HG02981 (cell line): Measurements from ENCODE around the gene CFDP1.
A peak's percentile ranks its signal among the peaks of the same experiment; 100 is the strongest.

Experiments
- ATAC-seq: cut with Tn5 transposase; IDR thresholded peaks from one replicate; pipeline ENCODE4 v1.9.1; 2021; ENCODE audit warnings: mild to moderate bottlenecking, moderate library complexity; ENCODE audit not compliant: unreplicated experiment

The CFDP1 gene

DNA sequence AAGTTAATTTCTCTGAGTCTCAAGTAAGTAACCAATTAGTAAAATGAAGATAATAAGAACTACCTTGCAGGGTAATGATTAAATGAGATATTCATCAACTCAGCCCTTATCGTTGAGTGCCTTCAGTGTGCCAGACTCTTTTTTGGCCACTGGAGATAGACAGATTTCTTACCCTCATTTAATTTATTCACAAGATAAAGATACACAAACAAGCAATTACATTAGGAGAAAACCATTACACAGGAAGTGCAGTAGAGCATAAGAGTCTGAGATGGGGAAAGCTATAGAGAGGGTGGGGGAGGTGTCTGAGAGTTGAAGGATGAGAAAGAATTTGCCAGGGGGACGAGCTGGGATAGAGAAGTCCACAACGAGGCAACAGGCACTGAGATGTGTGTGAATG, 109.4 kb downstream of the CFDP1 start:
- no peak for ATAC-seq

DNA sequence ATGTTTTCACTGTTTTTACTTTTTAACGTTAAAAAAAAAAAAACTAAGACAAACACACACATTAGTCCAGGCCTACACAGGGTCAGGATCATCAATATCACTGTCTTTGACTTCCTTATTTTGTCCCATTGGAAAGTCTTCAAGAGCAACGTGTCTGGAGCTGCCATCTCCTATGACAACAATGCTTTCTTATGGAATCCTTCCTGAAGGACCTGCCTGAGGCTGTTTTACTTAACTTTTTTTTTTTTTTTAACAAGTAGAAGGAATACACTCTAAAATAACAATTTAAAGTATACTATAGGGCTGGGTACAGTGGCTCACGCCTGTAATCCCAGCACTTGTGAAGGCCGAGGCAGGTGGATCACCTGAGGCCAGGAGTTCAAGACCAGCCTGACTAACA, 110.1 kb downstream of the CFDP1 start:
- ATAC-seq = no peak

DNA sequence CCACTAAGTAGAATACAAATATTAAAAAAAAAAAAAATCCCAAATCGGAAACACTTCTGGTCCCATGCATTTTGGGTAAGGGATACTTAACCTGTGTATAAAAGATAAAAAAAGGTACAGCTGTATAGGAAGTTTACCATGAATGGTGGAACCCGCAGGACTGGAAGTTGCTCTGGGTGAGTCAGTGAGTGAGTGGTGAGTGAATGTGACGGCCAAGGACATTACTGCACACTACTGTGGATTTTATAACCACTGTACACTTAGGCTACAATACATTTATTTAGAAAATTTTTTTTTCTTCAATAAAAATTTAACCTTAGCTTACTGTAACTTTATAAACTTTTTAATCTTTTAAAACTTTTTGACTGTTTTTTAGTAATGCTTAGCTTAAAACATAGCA, 110.6 kb downstream of the CFDP1 start:
- no peak for ATAC-seq

DNA sequence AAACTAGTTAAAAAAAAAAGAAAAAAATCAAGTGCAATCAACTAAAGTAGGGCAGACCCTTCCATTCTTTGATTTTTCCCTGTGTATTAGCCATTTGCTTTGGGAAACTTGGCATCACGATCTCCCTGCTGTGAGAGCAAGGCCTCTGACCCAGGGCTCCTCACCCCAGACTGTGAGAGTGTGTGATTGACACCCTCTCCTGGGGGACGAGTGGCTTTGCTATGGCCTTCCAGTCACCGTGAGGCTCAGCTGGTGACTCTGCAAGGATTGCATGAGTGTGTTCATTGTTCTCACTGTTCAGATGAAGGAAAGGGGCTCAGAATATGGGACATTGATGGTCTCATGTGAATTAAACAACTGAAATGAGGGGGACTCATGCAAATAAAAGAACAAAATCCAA, 112.9 kb downstream of the CFDP1 start:
- no peak for ATAC-seq

DNA sequence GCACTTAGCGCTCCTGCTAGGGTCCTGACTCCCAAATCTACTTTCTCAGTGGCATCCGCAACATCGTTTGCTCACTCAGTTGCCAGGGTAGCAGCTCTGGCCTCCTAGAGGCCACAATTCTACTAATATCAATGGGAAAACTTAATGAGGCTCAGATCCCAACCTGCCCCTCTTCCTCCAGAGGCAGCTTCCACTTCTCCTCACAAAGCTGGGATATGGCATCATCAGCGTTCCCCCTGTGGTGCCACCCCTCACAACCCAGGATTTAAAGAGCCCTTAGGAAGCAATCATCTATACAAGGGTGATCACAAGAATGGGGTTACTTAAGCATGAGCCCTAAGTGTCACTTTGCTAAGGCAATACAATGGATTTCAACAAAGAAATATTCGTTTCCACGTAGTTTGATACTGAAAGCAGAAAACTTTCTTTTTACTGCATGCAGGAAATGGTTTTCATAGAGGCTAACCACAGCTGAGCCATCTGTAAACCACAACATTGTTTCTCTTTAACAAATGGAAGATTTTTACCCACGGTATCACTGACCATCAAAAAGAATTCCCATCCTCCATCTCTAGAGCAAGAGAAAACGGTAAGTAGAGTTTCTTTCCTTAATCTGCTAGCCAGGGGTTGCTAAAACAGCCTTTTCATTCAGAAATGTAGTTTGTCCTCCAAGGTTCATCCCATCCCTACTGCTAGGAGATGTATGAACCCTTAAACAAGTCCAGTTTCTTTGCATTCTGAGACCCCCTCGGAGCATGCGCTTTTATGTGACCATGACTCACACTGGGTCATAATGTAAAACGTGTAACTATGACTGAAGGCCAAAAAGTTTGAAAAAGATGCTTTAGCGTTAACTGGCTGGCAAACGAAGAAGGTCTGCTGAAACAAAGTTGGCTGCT, 113.5 kb downstream of the CFDP1 start:
- ATAC-seq = peak; percentile 73

DNA sequence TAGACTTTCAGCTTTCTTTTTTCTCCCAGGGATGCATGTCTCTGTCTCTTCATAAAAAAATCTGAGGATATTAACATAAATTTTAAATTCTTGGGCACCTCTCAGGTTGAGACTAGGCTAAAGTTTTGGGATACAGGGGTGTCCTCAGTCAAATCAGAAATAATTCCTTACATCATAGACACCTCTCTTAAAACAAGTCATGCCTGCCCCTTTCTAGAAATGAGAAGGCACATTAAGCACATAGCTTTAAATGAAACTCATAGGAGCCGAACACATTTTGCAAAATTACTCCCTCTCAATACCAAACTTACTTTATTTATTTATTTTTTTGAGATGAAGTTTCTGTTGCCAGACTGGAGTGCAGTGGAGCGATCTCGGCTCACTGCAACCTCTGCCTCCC, 114.6 kb downstream of the CFDP1 start:
- no peak for ATAC-seq

DNA sequence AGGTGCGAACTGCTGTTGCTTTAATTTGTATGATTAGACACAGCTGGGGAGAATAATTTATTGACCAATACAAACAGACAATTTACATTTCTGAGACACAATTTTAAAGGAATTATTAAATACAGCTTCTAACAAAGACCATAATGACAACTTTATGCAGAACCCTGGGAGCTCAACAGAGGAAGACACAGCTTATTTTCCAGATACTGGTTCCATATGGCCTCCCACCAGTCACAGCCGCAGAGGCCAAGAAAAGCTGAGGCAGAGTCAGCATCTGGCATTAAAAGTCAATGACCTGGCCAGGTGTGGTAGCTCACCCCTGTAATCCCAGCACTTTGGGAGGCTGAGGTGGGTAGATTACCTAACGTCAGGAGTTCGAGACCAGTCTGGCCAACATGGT, 115.8 kb downstream of the CFDP1 start:
- ATAC-seq = no peak

DNA sequence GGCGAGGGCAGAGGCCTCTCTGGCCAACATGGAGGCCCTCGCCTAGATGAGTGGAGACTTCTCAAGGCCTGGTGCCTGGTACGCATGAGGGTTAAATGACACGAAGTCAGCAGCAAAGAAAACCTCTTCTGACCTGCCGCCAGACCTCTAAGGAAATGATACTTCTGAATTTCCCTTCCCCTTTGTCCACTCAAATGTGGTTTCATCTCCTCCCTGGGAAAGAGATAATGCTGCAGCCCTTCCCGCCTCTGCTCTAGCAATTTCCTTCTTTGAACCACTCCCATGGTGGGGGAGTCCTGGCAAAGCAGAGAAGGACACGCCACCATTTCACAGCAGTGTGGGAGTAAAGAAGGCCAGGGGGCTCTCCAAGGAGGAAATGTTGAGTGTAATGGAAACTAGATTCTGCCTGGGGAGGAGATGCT, 116.2 kb downstream of the CFDP1 start:
- ATAC-seq = no peak

DNA sequence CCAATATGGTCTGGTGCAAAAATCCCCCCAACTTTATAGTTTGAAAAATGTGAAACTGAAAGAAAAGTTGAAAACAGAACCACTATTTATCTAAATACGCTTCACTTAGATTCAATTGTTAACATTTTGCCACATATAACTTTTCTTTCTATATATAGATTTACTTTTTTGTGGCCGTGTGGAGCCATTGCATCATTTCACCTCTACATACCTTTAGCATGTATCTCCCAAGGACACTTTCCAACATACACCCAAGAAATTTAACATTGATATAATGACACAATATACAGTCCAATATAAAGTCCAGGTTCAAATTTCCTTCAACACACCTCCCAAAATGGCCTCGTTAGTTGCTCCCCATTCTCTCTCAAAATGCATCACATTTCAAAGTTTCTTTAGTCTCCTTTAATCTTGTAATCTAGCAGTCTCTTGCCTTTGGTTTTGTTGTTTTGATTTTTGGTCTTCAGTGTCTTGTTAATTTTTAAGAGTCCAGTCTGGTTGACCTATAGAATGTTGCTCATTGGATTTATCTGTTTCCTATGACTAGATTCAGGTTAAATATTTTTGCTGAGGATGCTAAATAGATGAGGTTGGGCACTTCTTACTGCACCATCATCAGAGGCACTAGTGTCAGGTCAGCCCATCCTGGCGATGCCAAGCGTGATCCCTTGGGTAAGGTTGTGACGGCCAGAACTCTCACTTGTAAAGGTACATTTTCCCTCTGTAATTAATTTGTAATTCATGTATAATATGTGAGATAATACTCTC, 117.6 kb downstream of the CFDP1 start:
- no peak for ATAC-seq

DNA sequence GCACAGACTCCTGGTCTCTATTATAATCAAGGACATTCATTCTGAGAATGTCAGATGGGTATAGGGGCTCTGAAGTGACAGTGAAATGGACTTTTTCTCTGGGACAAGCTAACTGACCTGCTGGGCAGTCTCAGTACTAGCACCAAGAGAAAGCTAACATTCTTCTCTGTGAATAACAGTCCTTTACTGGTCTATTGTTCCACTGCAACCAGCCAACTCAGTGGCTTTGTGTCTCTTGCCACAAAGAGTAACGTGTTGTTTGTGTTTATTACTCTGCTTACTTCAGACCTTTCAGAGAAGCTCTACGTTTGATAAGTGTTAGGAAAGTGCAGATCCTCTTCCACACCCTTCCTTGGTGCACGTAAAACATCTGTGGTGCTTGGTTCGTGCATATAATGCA, 120.4 kb downstream of the CFDP1 start:
- ATAC-seq = no peak

DNA sequence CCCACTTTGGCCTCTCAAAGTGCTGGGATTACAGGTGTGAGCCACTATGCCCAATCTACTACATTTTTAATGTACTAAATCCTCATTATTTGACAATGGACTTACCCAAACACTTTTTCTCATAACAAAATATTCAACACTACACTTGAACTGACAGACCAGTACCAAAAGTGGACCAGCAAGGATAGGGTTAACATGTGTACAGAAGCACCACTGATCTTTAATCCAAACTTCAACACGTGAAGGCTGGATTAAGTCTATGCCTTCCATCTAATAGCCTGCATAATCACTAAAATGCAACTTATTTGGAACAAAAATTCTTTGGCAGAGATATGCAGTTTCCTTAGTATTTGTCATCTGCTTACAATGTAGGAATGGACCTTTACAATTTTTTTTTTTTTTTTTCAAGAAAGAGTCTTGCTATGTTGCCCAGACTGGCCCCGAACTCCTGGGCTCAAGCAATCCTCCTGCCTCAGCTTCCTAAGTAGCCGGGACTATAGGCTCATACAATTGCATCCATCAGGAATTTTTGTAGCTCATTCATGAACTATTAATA, 121.8 kb downstream of the CFDP1 start:
- no peak for ATAC-seq

DNA sequence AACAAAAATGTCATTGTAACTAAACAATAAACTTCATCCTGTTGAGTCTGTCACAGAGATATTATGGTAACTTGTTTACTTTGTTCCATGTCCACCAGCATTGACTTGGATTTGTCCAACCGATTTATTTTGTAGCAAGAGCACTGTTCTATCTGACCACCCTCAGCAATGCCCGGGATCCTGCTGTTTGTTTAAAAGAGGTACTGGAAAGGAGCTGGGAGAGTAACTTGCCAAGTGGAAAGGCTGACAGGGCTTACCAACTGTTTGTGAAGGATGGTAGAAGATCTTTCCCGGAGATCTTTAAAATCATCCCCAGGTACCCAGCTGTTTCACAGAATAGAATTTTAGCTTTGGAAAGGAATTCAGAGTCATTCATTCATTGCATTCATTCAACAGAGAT, 122.8 kb downstream of the CFDP1 start:
- no peak for ATAC-seq

DNA sequence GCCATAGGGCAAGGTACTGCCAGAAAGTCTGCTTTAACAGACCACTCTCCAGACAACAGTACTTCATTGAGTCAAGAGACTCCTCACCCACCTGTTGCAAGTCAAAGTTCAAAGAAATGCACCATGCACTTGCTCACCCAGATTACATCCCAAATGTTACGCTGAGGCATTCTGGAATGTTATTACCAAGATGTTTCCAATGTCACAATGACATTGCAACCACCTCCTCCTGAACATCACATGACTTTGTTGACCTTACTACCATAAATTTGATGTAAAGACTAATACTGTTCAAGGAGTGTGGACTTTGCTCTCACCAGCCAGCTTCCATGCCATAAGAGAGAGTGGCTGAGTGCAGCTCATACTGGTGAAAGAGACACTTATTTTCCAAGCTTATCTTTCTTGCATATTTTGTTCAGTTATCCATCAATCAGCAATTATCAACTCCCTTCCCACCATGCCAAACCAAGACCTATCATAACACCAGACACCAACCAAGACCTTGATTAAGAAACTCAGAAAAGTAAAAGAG, 123.3 kb downstream of the CFDP1 start:
- ATAC-seq = no peak

DNA sequence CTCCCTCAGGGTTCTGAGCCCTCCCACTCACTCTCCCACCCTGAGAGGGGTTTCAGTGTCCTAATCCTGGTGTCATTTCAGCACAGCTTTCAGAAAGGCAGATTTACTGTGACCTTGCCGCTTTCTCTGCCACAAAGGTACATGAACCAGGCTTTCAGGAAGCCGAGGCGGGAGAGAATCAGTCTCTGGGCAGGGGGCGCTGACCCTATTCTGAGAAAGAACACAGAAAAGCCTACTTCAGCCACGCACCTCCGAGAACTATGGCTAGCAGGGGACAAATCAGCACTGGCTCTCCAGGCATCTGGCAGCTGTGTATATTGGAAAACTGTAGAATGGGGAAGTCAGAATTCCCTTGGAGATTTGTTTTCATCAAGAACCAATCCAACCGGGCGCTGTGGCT, 124.1 kb downstream of the CFDP1 start:
- ATAC-seq = no peak

DNA sequence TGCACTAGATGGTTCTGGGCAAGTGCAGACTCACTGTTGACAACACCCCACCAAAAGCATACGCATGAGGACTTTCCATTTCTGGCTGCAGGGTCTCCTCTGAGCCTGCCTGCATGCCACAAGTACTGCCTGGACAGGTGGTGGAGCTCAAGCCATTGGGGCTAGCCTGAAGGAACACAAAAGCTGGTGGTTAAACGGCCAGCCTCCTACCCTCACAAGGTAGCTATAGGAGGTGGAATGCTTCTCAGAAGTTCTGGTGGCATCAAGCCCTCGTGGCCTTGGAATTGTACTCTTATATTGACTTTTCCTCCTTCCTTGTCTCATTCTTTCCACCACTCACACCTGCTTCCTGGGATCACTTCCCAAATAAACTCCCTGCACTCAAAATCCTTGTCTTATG, 125.3 kb downstream of the CFDP1 start:
- no peak for ATAC-seq

DNA sequence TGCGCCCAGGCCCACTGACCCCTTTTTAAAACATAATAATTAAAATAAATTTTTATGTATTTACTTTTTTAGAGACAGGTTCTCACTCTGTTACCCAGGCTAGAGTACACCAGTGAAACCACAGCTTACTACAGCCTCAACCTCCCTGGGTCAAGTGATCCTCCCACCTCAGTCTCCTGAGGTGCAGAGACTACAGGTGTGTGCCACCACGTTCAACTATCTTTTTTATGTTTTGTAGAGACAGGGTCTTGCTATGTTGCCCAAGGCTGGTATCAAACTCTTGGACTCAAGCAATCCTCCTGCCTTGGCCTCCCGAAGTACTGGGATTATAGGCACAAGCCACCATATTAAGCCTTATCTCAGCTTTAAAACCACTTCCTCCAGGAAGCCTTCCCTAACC, 125.8 kb downstream of the CFDP1 start:
- no peak for ATAC-seq

DNA sequence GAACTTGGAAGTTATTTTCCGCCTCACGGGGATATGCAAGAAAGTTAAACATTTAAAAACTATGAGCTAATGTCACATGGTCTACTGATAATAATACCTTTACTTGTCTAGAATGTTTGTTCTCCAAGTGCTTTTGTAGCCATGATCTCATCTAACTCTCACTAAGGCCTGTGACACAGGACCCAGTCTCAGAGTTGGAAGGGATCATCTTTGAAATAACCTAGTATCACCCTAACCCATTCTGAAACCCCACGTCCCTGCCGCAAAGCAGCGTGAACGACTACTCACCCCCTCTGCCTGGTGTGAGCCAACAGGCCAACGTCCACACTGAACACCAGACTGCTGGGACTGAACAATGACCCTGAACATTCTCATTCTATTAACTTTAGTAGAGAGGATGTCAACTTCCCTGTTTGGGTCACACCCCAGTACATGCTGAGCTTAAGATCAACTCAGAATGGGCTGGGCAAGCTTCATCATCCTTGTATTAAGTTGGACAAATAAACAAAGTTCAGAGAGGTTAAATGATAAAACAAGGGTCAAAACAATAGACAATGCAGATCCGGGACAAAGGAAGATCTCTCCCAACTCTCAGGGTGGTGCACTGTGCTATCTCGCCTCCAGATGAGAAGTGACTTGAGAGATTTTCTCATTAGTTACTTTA, 127.1 kb downstream of the CFDP1 start:
- no peak for ATAC-seq

DNA sequence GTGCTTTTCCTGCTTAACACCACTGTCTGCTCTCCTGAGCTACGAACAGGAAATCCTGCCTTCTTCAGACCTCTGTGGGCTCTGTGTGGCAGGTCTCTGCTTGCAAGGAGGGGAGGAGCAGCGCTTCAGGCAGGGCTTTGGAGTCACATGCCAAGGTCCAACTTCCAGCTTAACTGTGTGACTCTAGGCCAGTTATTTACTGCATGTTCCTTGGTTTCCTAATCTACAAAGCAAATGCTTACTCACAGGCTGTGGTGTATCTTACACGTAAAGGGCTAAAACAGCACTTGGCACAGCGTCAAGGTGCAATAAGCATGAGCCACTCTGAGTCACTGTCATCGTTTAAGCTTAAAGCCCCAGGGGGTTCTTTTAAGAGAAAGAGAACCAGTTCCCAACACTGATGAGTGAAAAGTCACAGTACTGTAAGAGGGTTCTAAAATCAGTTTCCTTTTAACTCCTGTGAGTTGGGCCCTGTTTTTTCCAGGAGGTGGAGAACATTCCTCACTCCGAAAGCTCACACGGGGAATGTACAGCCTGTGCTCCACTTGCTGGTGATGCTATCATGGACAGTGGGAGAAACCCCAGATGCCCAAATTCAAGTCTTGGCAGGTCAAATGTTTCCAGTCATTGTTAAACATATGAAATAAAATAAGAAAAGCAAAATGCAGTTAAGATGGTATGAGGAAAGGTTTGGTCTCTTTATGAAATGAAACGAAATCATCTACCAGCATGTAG, 127.8 kb downstream of the CFDP1 start:
- peak; percentile 93 for ATAC-seq

DNA sequence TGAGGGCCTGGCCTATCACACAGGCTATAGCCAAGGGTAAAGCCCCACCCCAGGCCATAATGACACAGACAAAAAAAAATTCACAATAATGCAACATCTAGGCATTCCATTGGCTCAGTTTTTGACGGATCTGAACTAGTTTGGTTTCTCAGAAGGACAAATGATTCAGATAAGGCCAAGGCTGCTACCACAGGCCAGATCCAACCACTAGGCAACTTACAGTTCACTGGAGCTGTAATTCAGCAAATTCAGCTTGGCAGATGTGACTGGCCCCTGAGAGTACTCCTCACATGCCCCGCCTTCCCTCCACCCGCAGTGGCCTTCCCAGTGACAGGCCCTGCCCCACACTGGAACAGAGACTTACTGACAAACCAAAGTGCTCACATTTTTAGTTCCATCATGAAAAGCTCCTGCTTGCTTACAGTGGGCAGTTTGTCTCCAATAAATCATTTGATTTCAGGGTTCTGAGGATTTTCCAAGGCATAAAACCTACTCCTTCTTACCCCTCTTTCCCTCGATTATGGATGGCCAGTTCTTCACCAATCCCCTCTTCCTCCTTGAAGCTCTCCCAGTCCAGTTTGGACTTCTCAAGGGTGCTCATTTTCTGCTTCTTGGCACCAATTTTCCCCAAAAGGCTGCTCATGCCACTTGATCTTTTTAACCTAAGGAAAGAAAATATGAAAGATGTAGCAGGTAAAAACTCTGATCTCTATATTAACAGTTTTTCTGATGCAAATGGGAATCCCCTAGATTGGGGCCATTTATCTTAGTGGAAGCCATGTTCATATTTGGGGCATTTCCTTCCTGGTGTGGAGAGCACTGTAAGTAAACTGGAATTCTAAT, 128.6 kb downstream of the CFDP1 start:
- no peak for ATAC-seq

DNA sequence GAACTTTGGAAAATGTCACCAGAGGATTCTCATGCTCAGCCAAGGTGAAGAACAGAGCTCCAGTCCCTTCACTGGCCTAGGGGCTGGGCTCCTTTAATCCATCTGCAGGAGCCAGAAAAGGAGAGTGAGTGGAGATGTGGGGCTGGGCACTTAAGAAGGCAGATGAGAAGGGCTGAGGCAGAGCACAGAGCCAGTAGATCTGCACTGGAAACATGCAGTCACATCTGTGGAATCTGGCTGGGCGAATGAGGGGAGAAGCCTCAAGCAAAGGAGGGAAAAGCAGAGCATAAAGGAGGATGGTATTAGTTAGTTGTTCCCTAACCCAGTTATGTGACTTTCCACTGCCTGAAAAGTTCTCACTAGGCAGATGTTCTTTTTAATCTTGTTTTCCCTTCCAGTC, 131.5 kb downstream of the CFDP1 start:
- ATAC-seq = no peak
